Urinary bladder (tissue), 4 donors: ENCODE data around the gene HFM1. TPM values are rescaled to one million over a fixed set of nuclear protein-coding genes. Genes with fewer than 3 reads are reported as not detected.
A peak's percentile ranks its signal among the peaks of the same experiment; 100 is the strongest.
"Not testable (repeated sequence)": the region's sequence is repeated elsewhere in the genome, so short reads cannot be mapped to it uniquely, and the experiment has no call there.

Source experiments
- DNase-seq: peaks from one replicate; pipeline ENCODE4 v3.0.0-alpha.2; 2015; ENCODE audit errors: extremely low spot score
- H3K27ac ChIP-seq: one replicate; pipeline ENCODE4 v1.5.1; 2013; ENCODE audit warnings: low read depth, mild to moderate bottlenecking, moderate library complexity
- H3K36me3 ChIP-seq: one replicate; pipeline ENCODE4 v1.6.1; 2013; ENCODE audit warnings: mild to moderate bottlenecking, moderate library complexity; ENCODE audit not compliant: insufficient read depth
- H3K4me1 ChIP-seq: one replicate; pipeline ENCODE4 v1.6.1; 2013; ENCODE audit warnings: mild to moderate bottlenecking, moderate library complexity; ENCODE audit not compliant: insufficient read depth
- H3K4me3 ChIP-seq: one replicate; pipeline ENCODE4 v1.5.1; 2013; ENCODE audit warnings: low read depth, low read length
- WGBS: extraction: QIAGEN DNeasy Blood & Tissue Kit; methylation state at CpG from one replicate; pipeline ENCODE4 v1.1.7; 2013; 5-methylcytosine and 5-hydroxymethylcytosine counted together
- polyA plus RNA-seq: library from polyadenylated mRNA; stranded (reverse); fragments of 200-250 nt; gene quantifications from one replicate; pipeline ENCODE4 v1.2.3, GENCODE V29; 2013
- total RNA-seq: library from RNA; depleted of rRNA; stranded (reverse); fragments of >200 nt; gene quantifications from one replicate; pipeline ENCODE4 v1.2.3, GENCODE V29; 2014
- donor health status: healthy with polysubstance abuse.
- donor health status: healthy.

The HFM1 gene
- total RNA-seq (27.5 TPM), polyA plus RNA-seq (0.77 TPM)

- DNase-seq = peak; percentile 46
- H3K4me1 ChIP-seq = no peaks in the 10 kb centered on the region
- peak within 1 kb of the TSS; percentile 59 for H3K27ac ChIP-seq
- no peaks in the 10 kb centered on the region for H3K36me3 ChIP-seq
- under 1% methylated on average over 69 of the region's 69 CpGs for WGBS
- peak within 1 kb of the TSS; percentile 60 for H3K4me3 ChIP-seq
Measured at GRCh38 chr1:91404151-91405012, at the start of gene HFM1. Gene HFM1 (minus strand): TSS chr1:91404837. CDS start chr1:91401082, 3,755 bp downstream.

GRCh38 chr1:91454136-91454535, 49.5 kb upstream of the HFM1 start:
- H3K4me1 ChIP-seq = no peaks in the 10 kb centered on the region
- H3K36me3 ChIP-seq = no peaks in the 10 kb centered on the region
- no peak overlapping the region for H3K27ac ChIP-seq
- no peak overlapping the region for H3K4me3 ChIP-seq
- no peak for DNase-seq
- 53% methylated on average over 2 of the region's 2 CpGs for WGBS

GRCh38 chr1:91450260-91450659, 45.6 kb upstream of the HFM1 start:
- peak; percentile 65 for DNase-seq

GRCh38 chr1:91447782-91448181, 43.1 kb upstream of the HFM1 start:
- not testable (repeated sequence) for H3K4me1 ChIP-seq, DNase-seq, H3K27ac ChIP-seq, H3K4me3 ChIP-seq, H3K36me3 ChIP-seq
- WGBS = 76% methylated on average over 2 of the region's 2 CpGs

More at GRCh38 chr1:91450260-91450659, 45.6 kb upstream of the HFM1 start:
- H3K4me1 ChIP-seq = no peaks in the 10 kb centered on the region
- 28% methylated on average over 2 of the region's 2 CpGs for WGBS
- H3K27ac ChIP-seq = no peak overlapping the region
- no peak overlapping the region for H3K4me3 ChIP-seq
- no peaks in the 10 kb centered on the region for H3K36me3 ChIP-seq

GRCh38 chr1:91441980-91442379, 37.3 kb upstream of the HFM1 start:
- not testable (repeated sequence) for H3K4me3 ChIP-seq, DNase-seq, H3K4me1 ChIP-seq, H3K27ac ChIP-seq, H3K36me3 ChIP-seq
- WGBS = 94% methylated on average over 5 of the region's 5 CpGs

- Histone ChIP-seq H3K4me1 (no peaks in the 10 kb centered on the region), H3K27ac (no peak overlapping the region), H3K4me3 (no peak overlapping the region), H3K36me3 (no peaks in the 10 kb centered on the region)
- WGBS = 68% methylated on average over 1 of the region's 1 CpG
- no peak for DNase-seq
Measured at GRCh38 chr1:91440847-91441246, 36.2 kb upstream of the HFM1 start.

- no peak for DNase-seq
- Histone ChIP-seq H3K4me1 (no peaks in the 10 kb centered on the region), H3K27ac (no peak overlapping the region), H3K36me3 (no peaks in the 10 kb centered on the region), H3K4me3 (no peak overlapping the region)
Measured at GRCh38 chr1:91439016-91439415, 34.4 kb upstream of the HFM1 start.

- 61% methylated on average over 13 of the region's 13 CpGs for WGBS
- Histone ChIP-seq H3K4me1 (no peaks in the 10 kb centered on the region), H3K36me3 (no peaks in the 10 kb centered on the region), H3K27ac (no peak overlapping the region), H3K4me3 (no peak overlapping the region)
- DNase-seq = no peak
Measured at GRCh38 chr1:91428182-91428798, 23.7 kb upstream of the HFM1 start.

- Histone ChIP-seq H3K36me3 (no peaks in the 10 kb centered on the region), H3K27ac (no peak overlapping the region), H3K4me1 (no peaks in the 10 kb centered on the region), H3K4me3 (no peak overlapping the region)
- DNase-seq = no peak
- WGBS = 64% methylated on average over 13 of the region's 13 CpGs
Measured at GRCh38 chr1:91427741-91428140, 23.1 kb upstream of the HFM1 start.

GRCh38 chr1:91422523-91422922, 17.9 kb upstream of the HFM1 start:
- H3K27ac ChIP-seq, H3K4me3 ChIP-seq, H3K4me1 ChIP-seq, DNase-seq, H3K36me3 ChIP-seq: not testable (repeated sequence)
- WGBS = 90% methylated on average over 4 of the region's 4 CpGs

GRCh38 chr1:91412371-91412770, 7.7 kb upstream of the HFM1 start:
- no peaks in the 10 kb centered on the region for H3K4me1 ChIP-seq
- no peaks in the 10 kb centered on the region for H3K36me3 ChIP-seq
- DNase-seq = no peak
- H3K27ac ChIP-seq = no peak overlapping the region
- H3K4me3 ChIP-seq = no peak overlapping the region

- Histone ChIP-seq H3K4me1 (no peaks in the 10 kb centered on the region), H3K36me3 (no peaks in the 10 kb centered on the region)
- WGBS = 65% methylated on average over 7 of the region's 7 CpGs
Measured at GRCh38 chr1:91406773-91407389, 2.2 kb upstream of the HFM1 start.

GRCh38 chr1:91402023-91402422, 2.6 kb downstream of the HFM1 start:
- no peak overlapping the region for H3K27ac ChIP-seq
- 29% methylated on average over 3 of the region's 3 CpGs for WGBS
- H3K36me3 ChIP-seq = no peaks in the 10 kb centered on the region

More at GRCh38 chr1:91406773-91407389, 2.2 kb upstream of the HFM1 start:
- Histone ChIP-seq H3K27ac (no peak overlapping the region), H3K4me3 (no peak overlapping the region)
- DNase-seq = no peak

More at GRCh38 chr1:91402023-91402422, 2.6 kb downstream of the HFM1 start:
- DNase-seq = no peak
- H3K4me3 ChIP-seq = no peak overlapping the region
- no peaks in the 10 kb centered on the region for H3K4me1 ChIP-seq
